Heart right ventricle (tissue), 16 donors: ENCODE measurements around the gene ATF6B. TPM values are rescaled to one million over a fixed set of nuclear protein-coding genes. Genes with fewer than 3 reads are reported as not detected.
A peak's percentile ranks its signal among the peaks of the same experiment; 100 is the strongest.

Experiments
- ATAC-seq, 8 donors: fragments of 200-7000 bp; cut with Tn5 transposase; one replicate each; pipeline ENCODE4 v1.9.1; 2020; ENCODE audit warnings: mild to moderate bottlenecking in 8 of 8, moderate library complexity in 8 of 8, moderate number of reproducible peaks in 1 of 8
- DNase-seq, 2 donors: peaks; one replicate each; pipeline ENCODE4 v3.0.0-alpha.2; 2020
- H3K27ac ChIP-seq, 10 donors: fragments of 200-600 bp; sonication (generic) in 2 of 10; one replicate each; pipeline versions ENCODE4 v1.5.0 to v1.8.0; 2020 to 2022; ENCODE audit warnings: mild to moderate bottlenecking in 3 of 10
- H3K27me3 ChIP-seq, 7 donors: fragments of 200-600 bp; one replicate each; pipeline ENCODE4 v1.8.0; 2021 to 2022; ENCODE audit warnings: mild to moderate bottlenecking in 2 of 7
- H3K36me3 ChIP-seq, 9 donors: fragments of 200-600 bp; sonication (generic) in 1 of 9; one replicate each; pipeline versions ENCODE4 v1.5.0 to v1.8.0; 2020 to 2022; ENCODE audit warnings: mild to moderate bottlenecking in 2 of 9
- H3K4me1 ChIP-seq, 9 donors: fragments of 200-600 bp; sonication (generic) in 1 of 9; one replicate each; pipeline versions ENCODE4 v1.5.0 to v1.8.0; 2020 to 2022; ENCODE audit warnings: mild to moderate bottlenecking in 4 of 9
- H3K4me3 ChIP-seq, 10 donors: fragments of 200-600 bp; sonication (generic) in 2 of 10; one replicate each; pipeline versions ENCODE4 v1.5.0 to v1.8.0; 2020 to 2022; ENCODE audit warnings: mild to moderate bottlenecking in 7 of 10, moderate library complexity in 2 of 10
- H3K9me3 ChIP-seq, 11 donors: fragments of 200-600 bp in 10 of 11; sonication (generic) in 2 of 11; one replicate each; pipeline versions ENCODE4 v1.5.0 to v1.8.0; 2013 to 2022; ENCODE audit warnings: mild to moderate bottlenecking in 2 of 11, control low read depth in 1 of 11, moderate library complexity in 1 of 11
- CTCF ChIP-seq, 9 donors: fragments of 200-600 bp; sonication (generic) in 2 of 9; IDR thresholded peaks; one replicate each; pipeline versions ENCODE4 v1.5.0 to v1.8.0; 2021 to 2022; ENCODE audit warnings: antibody characterized with exemption in 9 of 9, mild to moderate bottlenecking in 5 of 9, moderate library complexity in 1 of 9
- WGBS, 2 donors: extraction: QIAGEN DNeasy Blood & Tissue Kit; methylation state at CpG; one replicate each; pipeline ENCODE4 v1.1.7; 2013; ENCODE audit warnings: inconsistent platforms in 1 of 2; 5-methylcytosine and 5-hydroxymethylcytosine counted together
- intact Hi-C, 10 donors: fragments of 100-400 bp; cut with DNase I; formaldehyde crosslinking; loops; one replicate each; pipeline versions ENCODE4 v1.11.1 to v1.14.2; 2022
- polyA plus RNA-seq, 2 donors: library from polyadenylated mRNA; stranded (reverse); fragments of 200-250 nt; gene quantifications; one replicate each; pipeline ENCODE4 v1.2.3, GENCODE V29; 2013
- total RNA-seq, 10 donors: library from RNA; stranded (reverse); fragmentation: NEBNext Ultra II Directional in 3 of 10; extraction: Animal tissue kit (Norgen Biotek cat#: 25700) in 3 of 10; gene quantifications; one replicate each; pipeline versions ENCODE4 v1.2.1 to v1.2.4, GENCODE V29; 2021 to 2023
- donor health status: Arrhythmogenic right ventricular cardiomyopathy.
- donor health status: ischemic (EF 13 %, LVEDD 7.1; RV severe dilation, severe dysfunction).
- donor health status: healthy with polysubstance abuse.
- donor health status: DM: no; HTN: yes; CAD: no.
- donor health status: DM: no; HTN: no; CAD: no.
- donor health status: ischemic (EF 25% LVEDD 6.9; RV normal size, moderate dysfunction).
- donor health status: ischemic (EF 25% LVEDD 5.7; RV mildly dilated, moderate dysfunction).
- donor health status: healthy.
- donor health status: DM: yes; HTN: yes; CAD: no.
- donor health status: Ischemic cardiomyopathy.
- donor health status: ischemic (EF 35%, LVEDD 5.7; RV mildly dilated, moderate dysfunction).
- donor health status: nonischemic (EF 11% LVEDD 7.7; RV severe dilation, severe dysfunction).
- donor health status: DM: yes; HTN: yes; CAD: no.
- donor health status: PGD.
- donor health status: ischemic (EF 29% LVEDD 5.4; RV normal size, mild dysfunction).
- donor health status: nonischemic (EF 23%, LVEDD 6.1; RV moderate dilation, normal function).

ATF6B gene
- total and polyA plus RNA-seq, 12 donors: 20.1 to 47.0 (median 29.4) TPM

- no peaks in the 10 kb centered on the region for H3K9me3 ChIP-seq
- H3K27me3 ChIP-seq: no peaks in the 10 kb centered on the region
- intact Hi-C loops: loop anchor here in 1 of 10 donors (5.0 kb wide), 1 partner anchor 41 kb away; no protein-coding TSS in a partner anchor
- no peak overlapping the region for H3K4me3 ChIP-seq
- H3K27ac ChIP-seq: peak overlapping the region; percentile 26 to 83 (median 50)
- DNase-seq (no peak), ATAC-seq (peak; percentile 18 to 67 (median 59))
- WGBS, 2 donors: 79 to 89% methylated on average over 7 of the region's 7 CpGs
- no peak for TF ChIP-seq CTCF (IDR thresholded peaks at IDR 0.05)
- H3K4me1 ChIP-seq: peaks cover 0 to 9% (median 0%) of the 10 kb centered on the region in 9 donors
- peaks cover 0 to 93% (median 29%) of the 10 kb centered on the region in 9 donors for H3K36me3 ChIP-seq
These were observed 35.7 kb upstream of the ATF6B start for GRCh38 chr6:32163559-32164258.

- H3K36me3 ChIP-seq: peaks cover 0 to 73% (median 28%) of the 10 kb centered on the region in 9 donors
- ATAC-seq: no peak
These were observed 30.0 kb upstream of the ATF6B start for GRCh38 chr6:32158052-32158451.

DNA sequence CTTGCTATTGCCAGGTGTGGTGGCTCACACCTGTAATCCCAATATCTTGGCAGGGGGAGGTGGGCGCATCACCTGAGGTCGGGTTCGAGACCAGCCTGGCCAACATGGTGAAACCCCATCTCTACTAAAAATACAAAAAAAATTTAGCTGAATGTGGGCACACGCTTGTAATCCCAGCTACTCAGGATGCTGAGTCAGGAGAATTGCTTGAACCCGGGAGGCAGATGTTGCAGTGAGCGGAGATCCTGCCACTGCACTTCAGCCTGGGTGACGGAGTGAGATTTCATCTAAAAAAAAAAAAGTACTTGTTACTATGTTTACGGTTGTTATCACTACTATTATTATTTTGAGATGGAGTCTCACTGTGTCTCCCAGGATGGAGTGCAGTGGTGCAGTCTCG lies 28.8 kb upstream of the ATF6B start:
- Histone ChIP-seq H3K4me1 (peaks cover 6 to 38% (median 30%) of the 10 kb centered on the region in 9 donors), H3K9me3 (no peaks in the 10 kb centered on the region), H3K4me3 (no peak overlapping the region), H3K27me3 (peaks cover 0 to 31% (median 0%) of the 10 kb centered on the region in 7 donors), H3K36me3 (peaks cover 0 to 61% (median 23%) of the 10 kb centered on the region in 9 donors), H3K27ac (no peak overlapping the region)
- 93 to 95% methylated on average over 9 of the region's 9 CpGs for WGBS, 2 donors
- TF ChIP-seq CTCF (IDR thresholded peaks at IDR 0.05): no peak
- intact Hi-C loops: loop anchor here in 3 of 10 donors (5.0 kb wide), 2 partner anchors 35 to 40 kb away; no protein-coding TSS in a partner anchor
- DNase-seq (no peak), ATAC-seq (no peak)

More at GRCh38 chr6:32158052-32158451, 30.0 kb upstream of the ATF6B start:
- no peaks in the 10 kb centered on the region for H3K9me3 ChIP-seq
- H3K4me3 ChIP-seq: no peak overlapping the region
- H3K27me3 ChIP-seq: peaks cover 0 to 20% (median 0%) of the 10 kb centered on the region in 7 donors
- intact Hi-C loops: loop anchor here in 3 of 10 donors (5.0 kb wide), 2 partner anchors 36 to 41 kb away; no protein-coding TSS in a partner anchor
- TF ChIP-seq CTCF (IDR thresholded peaks at IDR 0.05): no peak
- H3K27ac ChIP-seq: no peak overlapping the region
- H3K4me1 ChIP-seq: peaks cover 6 to 31% (median 19%) of the 10 kb centered on the region in 9 donors
- DNase-seq: no peak

GRCh38 chr6:32154514-32155161 lies 26.6 kb upstream of the ATF6B start:
- Histone ChIP-seq H3K9me3 (no peaks in the 10 kb centered on the region), H3K27ac (peak overlapping the region; percentile 60 to 96 (median 91)), H3K4me3 (peak overlapping the region; percentile 58 to 91 (median 80)), H3K36me3 (peaks cover 0 to 41% (median 23%) of the 10 kb centered on the region in 9 donors), H3K27me3 (peaks cover 0 to 49% (median 4%) of the 10 kb centered on the region in 7 donors), H3K4me1 (peaks cover 6 to 48% (median 30%) of the 10 kb centered on the region in 9 donors)
- DNase-seq: peak; percentile 21 to 66
- peak; percentile 15 to 70 (median 58) for TF ChIP-seq CTCF (IDR thresholded peaks at IDR 0.05)
- peak; percentile 36 to 78 (median 66) for ATAC-seq
- intact Hi-C loops: loop anchor here in 5 of 10 donors (1.0 to 5.0 kb wide), 4 partner anchors 22 to 37 kb away; partner anchors contain the start of gene AGPAT1 (in 2 of the 5)
- 5 to 7% methylated on average over 33 to 34 of the region's 34 CpGs for WGBS, 2 donors
